Esophagus muscularis mucosa (tissue), 3 donors: ENCODE measurements around the gene SPTLC3.

Experiments
- CTCF ChIP-seq, 3 experiments: fragments of 200-600 bp in 2 of 3; fragments of 450-650 bp in 1 of 3; sonication (generic) in 2 of 3; IDR thresholded peaks; one replicate each; pipeline ENCODE4 v1.5.1; 2017 to 2019; ENCODE audit warnings: antibody characterized with exemption in 3 of 3, mild to moderate bottlenecking in 2 of 3, moderate library complexity in 1 of 3
- POLR2A ChIP-seq: fragments of 450-650 bp; IDR thresholded peaks from one replicate; pipeline ENCODE4 v1.6.1; 2017; ENCODE audit warnings: antibody characterized with exemption, moderate library complexity, mild to moderate bottlenecking, low read depth
- POLR2AphosphoS5 ChIP-seq, 2 donors: sonication (generic); formaldehyde crosslinking; IDR thresholded peaks; one replicate each; pipeline ENCODE4 v1.6.1; 2017; ENCODE audit warnings: antibody characterized with exemption in 2 of 2

GRCh38 chr20:12984069-12984765 lies 24.6 kb upstream of the SPTLC3 start:
- no peak for TF ChIP-seq POLR2A
- no peak for TF ChIP-seq POLR2AphosphoS5 (IDR thresholded peaks at IDR 0.05)
- TF ChIP-seq CTCF (IDR thresholded peaks at IDR 0.05), result no peak
